Measurements from ENCODE around the gene LMO3. TPM values are rescaled to one million over a fixed set of nuclear protein-coding genes. Genes with fewer than 3 reads are reported as not detected.

The LMO3 gene
- total and polyA plus RNA-seq, 2 experiments from 2014 or later, result 7.9 to 15.1 TPM

GRCh38 chr12:16587514-16587913 lies 18.4 kb downstream of the LMO3 start:
- ATAC-seq, result no peak
- peaks cover 7% of the 10 kb centered on the region for H3K4me1 Mint-ChIP-seq

GRCh38 chr12:16587110-16587453 lies 18.9 kb downstream of the LMO3 start:
- H2AFZ ChIP-seq, result no peak overlapping the region
- Mint-ChIP-seq H3K36me3 (ENCODE audit: low read depth) (peaks cover 4% of the 10 kb centered on the region; the same call in 1 of the 3 replicates), H3K4me3 (no peak overlapping the region), H3K4me1 (peaks cover 7% of the 10 kb centered on the region), H3K9me3 (0 out of 3 replicates have a peak, but pooled peaks cover 4% of the 10 kb centered on the region), H3K27ac (no peak overlapping the region), H3K27me3 (ENCODE audit: insufficient read depth, low read depth, poor library complexity) (no peaks in the 10 kb centered on the region)
- no peaks in the 10 kb centered on the region for H4K20me1 ChIP-seq (replicated peaks; ENCODE audit: insufficient read depth)
- H3K9me2 ChIP-seq (ENCODE audit: insufficient read depth), result no peaks in the 10 kb centered on the region
- TF ChIP-seq CREB1 (CRISPR knock-in tag; IDR thresholded peaks at IDR 0.05; ENCODE audit: low read depth), result no peak
- TF ChIP-seq JUNB (IDR thresholded peaks at IDR 0.05; ENCODE audit: unreplicated experiment), result no peak
- no peak for TF ChIP-seq ZNF462 (CRISPR knock-in tag; IDR thresholded peaks at IDR 0.05)
- no peak for TF ChIP-seq STAT1 (IDR thresholded peaks at IDR 0.05; ENCODE audit: unreplicated experiment)
- H3K27ac ChIP-seq (ENCODE audit: low read depth), result no peak overlapping the region
- no peaks in the 10 kb centered on the region for H3K36me3 ChIP-seq (ENCODE audit: insufficient read depth)
- ATAC-seq (no peak), DNase-seq (ENCODE audit: low spot score) (no peak)
- H3K79me2 ChIP-seq (replicated peaks; ENCODE audit: insufficient read depth), result no peaks in the 10 kb centered on the region
- no peaks in the 10 kb centered on the region for H3F3A ChIP-seq (replicated peaks; ENCODE audit: low read depth)
- no peaks in the 10 kb centered on the region for H3K4me1 ChIP-seq (ENCODE audit: insufficient read depth)
- H3K4me2 ChIP-seq, result no peak overlapping the region
- H3K27me3 ChIP-seq (ENCODE audit: insufficient read depth), result no peaks in the 10 kb centered on the region
- H3K4me3 ChIP-seq, result no peak overlapping the region

More at GRCh38 chr12:16587514-16587913, 18.4 kb downstream of the LMO3 start:
- H3K27me3 Mint-ChIP-seq (ENCODE audit: insufficient read depth, low read depth, poor library complexity), result no peaks in the 10 kb centered on the region
- Histone ChIP-seq H3K27ac (ENCODE audit: low read depth) (no peak overlapping the region), H3K36me3 (ENCODE audit: insufficient read depth) (no peaks in the 10 kb centered on the region), H3K4me3 (no peak overlapping the region), H3K4me2 (no peak overlapping the region), H4K20me1 (replicated peaks; ENCODE audit: insufficient read depth) (no peaks in the 10 kb centered on the region), H3K9me2 (ENCODE audit: insufficient read depth) (no peaks in the 10 kb centered on the region), H3K79me2 (replicated peaks; ENCODE audit: insufficient read depth) (no peaks in the 10 kb centered on the region), H3K4me1 (ENCODE audit: insufficient read depth) (no peaks in the 10 kb centered on the region), H3F3A (replicated peaks; ENCODE audit: low read depth) (no peaks in the 10 kb centered on the region), H2AFZ (no peak overlapping the region), H3K27me3 (ENCODE audit: insufficient read depth) (no peaks in the 10 kb centered on the region)
- H3K4me3 Mint-ChIP-seq, result no peak overlapping the region
- H3K36me3 Mint-ChIP-seq (ENCODE audit: low read depth), result no peaks in the 10 kb centered on the region
- 0 out of 3 replicates have a peak, but pooled peaks cover under 1% of the 10 kb centered on the region for H3K9me3 Mint-ChIP-seq
- H3K27ac Mint-ChIP-seq, result no peak overlapping the region
- no peak for TF ChIP-seq ETS1 (IDR thresholded peaks at IDR 0.05)
- no peak for TF ChIP-seq CTCF (conservative IDR thresholded peaks at IDR 0.05; ENCODE audit: low read depth in 2 of 2)
- no peak for TF ChIP-seq EZH2phosphoT487 (IDR thresholded peaks at IDR 0.05; ENCODE audit: unreplicated experiment)
- TF ChIP-seq POLR2AphosphoS5 (IDR thresholded peaks at IDR 0.05; ENCODE audit: low read depth), result no peak
- TF ChIP-seq CREB1 (CRISPR knock-in tag; IDR thresholded peaks at IDR 0.05; ENCODE audit: low read depth), result no peak
- DNase-seq (ENCODE audit: low spot score), result no peak
